RCC 7860 (cell line): ENCODE data around the gene SASH1.
"Not testable (repeated sequence)": the region's sequence is repeated elsewhere in the genome, so short reads cannot be mapped to it uniquely, and the experiment has no call there.

Experiments used
- DNase-seq: peaks from one replicate; pipeline ENCODE4 v3.0.0-alpha.2; 2015; ENCODE audit warnings: low spot score
- FAIRE-seq: peaks from 2 replicates; lab custom pipeline; 2012; peaks lifted over from hg19 to GRCh38; lab: Jason Lieb, UNC

The SASH1 gene

DNA sequence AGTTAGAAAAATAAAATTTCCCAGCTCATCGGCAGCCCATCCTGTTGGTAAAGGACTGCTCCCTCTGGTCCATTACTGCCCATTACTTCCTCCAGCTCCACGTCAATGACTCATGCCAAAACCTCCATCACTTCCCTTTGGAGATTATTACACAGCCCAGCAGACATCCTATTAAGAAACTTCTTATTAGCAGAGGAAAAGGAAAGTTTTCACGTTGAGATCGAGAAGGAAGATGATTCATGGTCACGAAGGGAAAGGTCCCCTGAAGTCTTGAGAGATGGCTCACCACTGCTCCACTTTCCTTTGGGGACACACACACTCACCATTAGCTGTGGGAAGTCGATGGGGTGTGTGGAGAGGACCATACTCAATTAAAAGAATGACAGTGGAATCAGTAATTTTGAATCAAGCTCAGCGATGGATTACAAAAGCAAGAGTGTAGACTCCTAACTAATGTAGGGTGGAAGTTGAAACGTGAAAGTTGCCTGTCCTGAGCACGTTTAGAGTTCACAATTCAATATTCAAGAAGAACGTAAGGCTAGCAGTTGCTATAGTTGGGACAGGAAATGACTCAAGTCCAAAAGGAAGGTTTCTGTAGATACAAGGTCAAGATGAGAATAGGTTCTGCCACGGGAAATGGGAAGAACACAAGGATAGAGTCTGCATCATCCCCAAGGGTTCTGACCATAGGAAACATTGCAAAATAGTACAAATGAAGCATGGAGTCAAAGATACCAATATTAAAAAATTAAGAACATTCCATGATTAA lies 21.6 kb downstream of the SASH1 start:
- peak; percentile 49 for DNase-seq

DNA sequence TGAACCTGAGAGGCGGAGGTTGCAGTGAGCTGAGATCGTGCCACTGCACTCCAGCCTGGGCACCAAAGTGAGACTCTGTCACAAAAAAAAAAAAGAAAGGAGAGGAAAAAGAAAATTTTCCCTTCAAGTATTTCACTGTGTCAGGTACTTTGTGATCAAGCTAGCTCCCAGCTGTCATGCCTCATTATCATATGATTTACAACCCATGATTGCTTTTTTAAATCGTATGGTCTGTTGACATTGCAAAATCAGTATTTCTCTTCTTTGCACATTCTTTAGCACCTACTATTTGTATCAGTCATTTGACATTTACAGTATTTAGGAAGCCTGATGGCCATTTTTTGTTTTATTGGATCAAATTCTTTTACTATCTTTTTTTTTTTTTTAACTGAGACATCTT lies 22.4 kb downstream of the SASH1 start:
- no peak for FAIRE-seq
- DNase-seq: no peak

More for the DNA sequence above, 21.6 kb downstream of the SASH1 start:
- no peak for FAIRE-seq

DNA sequence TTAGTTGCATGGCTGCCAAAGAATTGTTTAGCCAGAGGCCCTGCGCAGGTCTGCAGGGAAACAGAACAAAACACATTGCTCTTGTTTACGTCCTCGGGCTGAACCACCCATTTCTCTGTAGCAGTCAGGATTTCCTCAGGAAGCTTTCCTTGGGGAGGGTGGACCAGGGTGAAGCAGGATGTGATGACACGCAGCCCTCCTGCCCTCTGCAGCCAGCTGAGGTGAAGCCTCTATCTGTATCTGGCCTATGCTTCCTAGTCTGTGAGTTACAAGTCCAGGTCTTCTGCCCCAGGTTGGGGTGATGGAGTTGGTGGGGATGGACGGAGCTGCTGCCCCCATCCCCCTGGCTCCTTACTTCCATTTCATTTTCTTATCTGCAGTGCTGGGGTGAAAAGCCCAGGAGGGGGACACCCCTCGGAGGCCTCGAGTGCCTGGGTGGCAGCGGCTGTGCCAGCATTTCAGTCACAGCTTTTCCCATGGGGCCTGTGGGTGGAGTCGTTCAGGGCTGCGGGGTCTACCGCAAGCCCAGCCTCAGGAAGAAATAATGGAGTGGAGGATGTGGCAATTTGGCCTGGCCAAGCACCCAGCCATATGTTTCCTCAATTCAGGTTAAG lies 24.9 kb downstream of the SASH1 start:
- FAIRE-seq (no peak), DNase-seq (no peak)

DNA sequence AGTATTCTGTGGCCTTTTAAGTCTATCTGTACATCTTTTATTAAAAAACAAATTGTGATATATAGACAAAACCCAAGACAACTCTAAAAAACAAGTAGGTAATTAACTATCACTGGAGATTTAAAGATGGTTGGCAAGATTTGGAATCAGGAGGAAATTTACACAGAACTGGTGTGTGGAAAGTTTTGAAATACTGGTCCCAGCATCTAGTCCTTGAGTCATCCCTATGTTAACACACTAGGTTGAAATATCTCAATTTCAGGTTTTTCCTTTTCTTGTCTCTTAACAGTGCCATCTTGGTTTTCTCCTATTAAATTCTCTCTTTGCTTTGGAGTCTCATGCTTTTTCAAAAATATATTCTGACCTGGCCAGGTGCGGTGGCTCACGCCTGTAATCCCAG lies 27.5 kb downstream of the SASH1 start:
- no peak for FAIRE-seq
- no peak for DNase-seq

DNA sequence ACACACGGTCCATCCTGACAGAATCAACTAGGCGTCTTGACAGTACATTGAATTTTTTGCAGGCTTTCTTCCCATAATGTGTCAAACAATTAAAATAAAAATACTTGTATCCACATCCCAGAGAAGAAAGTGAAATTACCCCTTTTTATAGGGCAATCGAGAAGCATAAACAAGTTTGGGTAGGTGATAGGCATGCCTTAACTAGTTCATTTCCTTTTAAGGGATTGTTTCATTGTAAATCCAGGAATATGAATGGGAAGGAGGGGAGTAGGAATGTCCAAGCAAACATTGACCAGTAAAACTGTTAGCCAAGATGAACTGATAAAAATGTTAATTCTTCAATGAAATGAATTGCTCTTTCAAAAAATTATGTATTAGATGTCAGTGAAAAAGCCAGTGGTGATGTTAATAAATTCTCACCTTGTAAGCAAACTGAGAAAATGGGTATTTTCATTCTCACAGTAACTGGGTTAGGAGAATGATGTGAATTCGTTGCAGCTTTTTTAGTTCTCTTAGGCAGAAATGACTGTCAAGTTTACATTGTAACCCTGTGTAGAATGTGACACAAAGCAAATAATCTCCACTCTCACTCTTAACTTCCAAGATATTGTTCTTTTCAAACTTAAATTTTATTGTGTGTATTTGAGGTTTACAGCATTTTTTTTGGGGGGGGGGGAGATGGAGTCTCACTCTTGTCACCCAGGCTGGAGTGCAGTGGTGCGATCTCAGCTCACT lies 31.6 kb downstream of the SASH1 start:
- FAIRE-seq: no peak
- no peak for DNase-seq

DNA sequence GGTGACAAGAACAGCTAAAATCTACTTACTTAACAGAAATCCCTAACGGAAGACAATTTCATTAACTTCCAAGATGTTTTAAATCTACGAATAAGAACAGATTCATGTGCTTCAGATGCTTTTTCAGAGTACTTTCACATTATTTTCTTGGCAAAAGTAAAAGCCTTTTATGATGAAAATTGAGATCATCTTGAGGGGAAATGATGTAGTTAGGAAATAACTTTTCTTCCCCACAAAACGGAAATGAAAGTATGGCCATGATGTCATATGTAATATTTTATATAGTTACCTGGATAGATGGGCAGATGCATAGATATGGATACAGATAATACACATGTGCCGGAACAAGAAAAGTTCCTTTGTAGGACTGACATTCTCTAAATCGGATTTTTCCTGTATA lies 32.8 kb downstream of the SASH1 start:
- FAIRE-seq (no peak), DNase-seq (no peak)

DNA sequence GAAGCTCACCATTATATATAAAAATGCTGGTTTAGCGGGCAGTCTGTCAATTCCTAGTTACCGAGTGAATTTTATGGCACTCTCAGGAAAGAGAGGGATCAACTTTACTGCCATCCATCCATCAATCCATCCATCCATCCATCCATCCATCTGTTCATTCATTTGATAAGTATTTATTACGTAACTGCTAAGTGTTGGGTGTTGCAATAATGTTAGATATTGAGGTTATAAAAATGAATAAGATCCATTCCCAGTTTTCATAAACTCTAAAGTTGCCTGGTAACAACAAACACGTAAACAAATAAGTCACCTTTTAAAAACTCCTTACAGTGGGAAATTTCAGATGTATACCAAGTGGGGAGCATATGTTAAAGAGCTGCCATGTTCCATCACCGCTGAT lies 36.8 kb downstream of the SASH1 start:
- DNase-seq: no peak
- FAIRE-seq: no peak

- DNase-seq (no peak), FAIRE-seq (no peak)
Measured at GRCh38 chr6:148379966-148380713, 37.5 kb downstream of the SASH1 start.

GRCh38 chr6:148382051-148382450 lies 39.4 kb downstream of the SASH1 start:
- not testable (repeated sequence) for FAIRE-seq, DNase-seq

GRCh38 chr6:148382861-148383260 lies 40.2 kb downstream of the SASH1 start:
- peak; percentile 7 for DNase-seq
- FAIRE-seq: no peak

DNA sequence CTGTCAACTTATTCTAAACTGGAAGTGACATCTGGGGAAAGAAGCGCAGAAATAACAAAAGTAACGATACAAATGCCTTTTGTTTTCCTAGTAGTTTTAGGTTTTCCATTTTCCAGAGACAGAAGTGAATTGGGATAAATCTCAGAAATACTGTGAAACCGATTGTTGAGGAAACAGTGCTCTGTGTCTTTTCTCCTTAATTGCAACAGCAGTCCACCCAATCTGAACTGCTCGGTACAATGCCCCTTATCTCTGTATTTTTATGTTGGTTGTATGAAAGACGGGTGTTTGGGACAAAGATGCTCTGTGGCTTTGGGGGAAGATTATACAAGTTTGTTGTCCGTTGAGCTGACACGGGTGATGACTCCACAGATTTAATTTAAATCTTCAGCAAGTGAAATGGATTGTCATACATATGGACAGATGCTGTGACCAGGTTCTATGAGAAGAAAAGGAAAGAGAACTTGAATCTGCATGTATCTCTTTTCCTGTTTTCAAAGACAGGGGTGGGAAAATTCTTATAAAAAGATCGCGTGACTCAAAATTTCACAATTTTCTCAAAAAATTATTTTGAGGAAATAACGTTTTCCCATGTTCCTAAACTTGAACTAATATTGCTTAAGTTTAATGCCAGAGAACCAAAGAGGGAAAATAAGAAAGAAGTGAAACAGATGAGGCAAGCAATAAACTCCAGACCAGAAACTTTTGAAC lies 41.2 kb downstream of the SASH1 start:
- DNase-seq (no peak), FAIRE-seq (no peak)

- DNase-seq: no peak
- no peak for FAIRE-seq
Measured at GRCh38 chr6:148385379-148385778, 42.7 kb downstream of the SASH1 start.

DNA sequence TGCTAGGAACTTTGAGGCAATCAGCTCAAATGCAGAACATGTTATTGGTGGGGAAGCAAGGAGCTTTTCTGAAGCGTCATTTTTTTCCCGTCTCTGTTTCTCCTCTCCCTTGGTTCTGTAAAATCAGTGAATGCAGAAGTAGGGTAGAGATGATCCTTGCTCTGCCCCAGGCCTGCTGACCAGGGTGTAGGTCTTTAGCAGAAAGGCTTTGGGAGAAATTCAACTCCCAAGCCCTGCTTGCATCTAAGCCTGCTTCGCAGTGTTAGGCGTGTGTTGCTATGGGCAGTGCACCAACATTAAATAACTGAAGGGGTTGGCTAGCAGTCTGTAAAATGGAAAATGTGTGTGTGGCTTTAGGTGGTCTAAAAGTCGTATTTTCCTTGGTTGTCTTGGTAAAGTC lies 45.9 kb downstream of the SASH1 start:
- no peak for DNase-seq
- FAIRE-seq: no peak

GRCh38 chr6:148389086-148389485 lies 46.4 kb downstream of the SASH1 start:
- FAIRE-seq: no peak
- no peak for DNase-seq

GRCh38 chr6:148389917-148390316 lies 47.3 kb downstream of the SASH1 start:
- FAIRE-seq: no peak
- DNase-seq: no peak

- not testable (repeated sequence) for FAIRE-seq, DNase-seq
Measured at GRCh38 chr6:148392127-148392526, 49.5 kb downstream of the SASH1 start.

DNA sequence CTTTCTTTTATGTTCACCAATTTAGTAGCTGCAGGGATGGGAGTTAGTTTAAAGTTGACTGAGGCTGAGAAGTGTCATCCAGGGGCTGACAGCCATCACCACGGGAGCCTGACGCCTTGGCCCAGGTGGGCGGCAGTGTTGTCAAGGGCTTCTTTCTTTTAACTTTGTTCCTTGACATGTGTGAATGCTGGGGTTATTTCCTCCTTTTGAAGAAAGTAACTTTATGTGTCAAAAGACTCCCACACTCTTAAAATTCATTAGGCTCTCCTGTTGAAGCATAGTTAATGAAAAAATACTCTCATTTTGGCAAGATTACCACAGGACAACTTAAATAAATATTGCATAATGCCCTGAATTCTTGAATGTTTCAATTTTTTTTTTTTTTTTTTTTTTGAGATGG lies 50.0 kb downstream of the SASH1 start:
- FAIRE-seq (no peak), DNase-seq (no peak)

DNA sequence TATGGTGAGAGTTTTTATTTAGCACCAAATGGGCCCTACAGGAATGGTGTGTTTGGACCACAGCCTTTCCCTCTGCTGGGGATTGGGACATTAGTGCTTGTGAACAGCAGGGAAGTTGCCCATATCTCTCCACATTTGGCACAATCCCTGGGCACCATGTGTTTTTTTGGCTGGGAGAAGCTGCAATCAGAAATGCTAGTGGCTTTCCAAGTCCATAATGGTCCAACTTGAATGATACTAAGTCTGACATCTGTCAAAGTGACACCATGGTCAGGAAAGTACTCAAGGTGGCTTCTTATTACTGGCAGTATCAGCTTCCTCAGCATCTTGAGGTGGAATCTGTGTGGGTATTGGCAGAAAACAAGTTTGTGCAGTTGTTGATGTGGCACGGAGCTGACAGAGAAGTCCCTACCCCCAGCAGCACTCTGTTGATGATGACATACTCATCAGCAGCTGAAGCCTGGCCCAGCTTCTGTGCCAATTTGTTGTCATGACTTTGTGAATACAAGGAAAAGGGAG lies 53.0 kb downstream of the SASH1 start:
- DNase-seq (no peak), FAIRE-seq (no peak)

GRCh38 chr6:148396411-148396810 lies 53.8 kb downstream of the SASH1 start:
- DNase-seq (no peak), FAIRE-seq (no peak)

- no peak for DNase-seq
- no peak for FAIRE-seq
Measured at GRCh38 chr6:148396926-148397325, 54.3 kb downstream of the SASH1 start.
